ENCODE results near the gene RGL3.
"Not testable (repeated sequence)": the region's sequence is repeated elsewhere in the genome, so short reads cannot be mapped to it uniquely, and the experiment has no call there.

Gene RGL3

DNA sequence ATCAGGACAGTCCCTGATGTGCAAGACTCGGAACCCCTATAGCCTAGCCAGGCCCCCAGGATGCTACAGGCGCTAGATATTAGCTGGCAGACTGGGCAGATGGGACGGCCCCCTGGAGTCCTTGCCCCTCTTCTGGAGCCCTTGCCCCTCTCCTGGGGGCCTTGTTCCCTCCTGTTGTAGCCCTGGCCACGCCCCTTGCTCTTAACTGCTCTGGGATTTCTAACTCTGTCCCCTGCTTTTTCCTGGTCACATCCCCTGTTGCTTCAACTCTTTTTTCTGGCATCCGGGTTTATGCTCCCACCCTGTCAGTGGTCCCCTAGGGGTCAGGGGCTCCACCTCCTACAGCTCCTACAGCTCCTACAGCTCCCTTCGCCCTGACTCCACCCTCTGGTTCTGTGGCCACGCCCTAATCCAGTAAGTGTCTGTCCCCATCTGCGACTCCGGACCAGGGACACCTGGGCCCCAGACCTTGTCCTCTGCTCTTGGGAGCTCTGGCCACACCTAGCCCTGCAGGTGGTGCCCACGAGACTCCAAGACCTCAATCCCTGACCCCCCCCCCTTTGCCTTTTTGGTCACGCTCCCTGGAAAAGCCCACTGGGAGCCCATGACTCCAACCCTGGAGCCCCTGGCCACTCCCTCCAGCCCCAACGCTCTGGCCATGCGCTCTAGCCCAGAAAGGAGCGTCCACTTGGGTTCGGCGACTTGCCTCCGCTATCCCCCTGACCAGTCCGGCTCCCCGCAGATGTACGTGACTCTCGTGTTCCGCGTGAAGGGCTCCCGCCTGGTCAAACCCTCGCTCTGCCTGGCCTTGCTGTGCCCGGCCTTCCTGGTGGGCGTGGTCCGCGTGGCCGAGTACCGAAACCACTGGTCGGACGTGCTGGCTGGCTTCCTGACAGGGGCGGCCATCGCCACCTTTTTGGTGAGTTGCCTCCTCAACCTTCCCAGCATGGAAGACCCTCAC is 57.1 kb downstream of the RGL3 start:
- DNase-seq (ENCODE audit: low spot score) = no peak

DNA sequence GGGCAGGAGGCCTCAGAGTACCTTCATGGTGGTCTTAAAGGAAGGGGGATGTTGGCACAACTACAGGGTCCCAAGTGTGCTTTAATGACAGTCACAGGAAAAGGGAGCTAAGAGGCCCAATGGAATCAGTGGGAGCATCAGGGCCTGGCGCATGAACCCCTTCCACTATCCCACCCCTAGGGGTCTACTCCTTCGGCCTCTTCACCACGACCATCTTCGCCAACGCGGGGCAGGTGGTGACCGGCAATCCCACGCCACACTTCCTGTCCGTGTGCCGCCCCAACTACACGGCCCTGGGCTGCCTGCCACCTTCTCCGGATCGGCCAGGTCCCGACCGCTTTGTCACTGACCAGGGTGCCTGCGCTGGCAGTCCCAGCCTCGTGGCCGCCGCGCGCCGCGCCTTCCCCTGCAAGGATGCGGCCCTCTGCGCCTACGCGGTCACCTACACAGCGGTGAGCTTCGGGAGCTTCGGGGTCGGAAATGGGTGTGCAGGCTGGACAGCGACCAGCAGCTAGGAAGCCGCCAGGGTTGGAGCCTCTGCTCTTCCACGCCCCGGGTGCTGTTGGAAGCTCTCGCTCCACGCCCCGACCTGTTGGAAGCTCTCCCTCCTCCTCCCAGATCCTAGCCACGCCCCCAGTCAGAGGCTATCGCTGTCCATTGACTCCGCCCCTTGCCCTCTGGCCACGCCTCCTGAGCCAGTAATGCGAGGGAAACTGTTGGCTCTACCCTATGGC is 57.9 kb downstream of the RGL3 start:
- DNase-seq (ENCODE audit: low spot score) = no peak

GRCh38 chr19:11359421-11359820 is 59.7 kb downstream of the RGL3 start:
- no peak for DNase-seq (ENCODE audit: low spot score)

DNA sequence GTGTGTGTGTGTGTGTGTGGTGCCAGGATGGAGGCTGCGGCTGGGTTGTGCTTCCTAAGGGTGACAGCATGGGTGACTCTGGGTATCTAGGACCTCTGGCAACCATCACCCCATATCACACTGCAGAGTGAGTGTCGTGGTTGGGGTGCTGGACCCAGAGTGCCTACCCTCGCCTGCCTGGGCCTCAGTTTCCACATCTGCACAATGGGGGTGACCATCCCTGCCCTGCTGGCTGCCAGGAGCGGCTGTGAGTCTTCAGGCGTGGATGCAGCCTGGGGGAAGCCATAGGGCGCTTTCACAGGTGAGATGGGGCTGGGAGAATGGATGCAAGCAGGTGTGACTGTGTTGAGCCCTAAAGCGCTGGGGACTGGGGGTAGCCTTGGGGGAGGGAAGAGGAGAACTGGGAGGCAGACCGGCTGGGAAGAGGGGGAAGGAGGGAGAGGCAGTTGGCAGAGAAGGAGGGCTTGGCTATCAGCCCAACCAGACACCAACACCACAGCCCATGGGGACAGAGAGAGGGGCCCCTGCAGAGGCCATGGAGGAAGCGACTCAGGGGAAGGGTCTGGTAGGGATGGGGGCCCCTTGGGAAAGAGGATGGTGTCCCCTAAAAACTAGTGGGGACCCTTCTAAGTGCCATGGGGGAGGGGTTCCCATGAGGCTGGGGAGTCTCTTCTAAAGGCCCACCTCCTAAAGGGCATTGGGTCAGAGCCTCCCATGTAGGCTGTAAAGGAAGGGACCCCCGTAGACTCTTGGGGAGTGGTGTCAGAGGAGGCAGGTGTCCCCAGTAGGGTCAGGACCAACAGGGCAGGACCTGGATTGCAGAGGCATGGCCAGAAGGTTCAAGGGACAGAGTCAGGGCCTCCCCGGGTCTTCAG is 62.2 kb downstream of the RGL3 start:
- DNase-seq (ENCODE audit: low spot score) = no peak

DNA sequence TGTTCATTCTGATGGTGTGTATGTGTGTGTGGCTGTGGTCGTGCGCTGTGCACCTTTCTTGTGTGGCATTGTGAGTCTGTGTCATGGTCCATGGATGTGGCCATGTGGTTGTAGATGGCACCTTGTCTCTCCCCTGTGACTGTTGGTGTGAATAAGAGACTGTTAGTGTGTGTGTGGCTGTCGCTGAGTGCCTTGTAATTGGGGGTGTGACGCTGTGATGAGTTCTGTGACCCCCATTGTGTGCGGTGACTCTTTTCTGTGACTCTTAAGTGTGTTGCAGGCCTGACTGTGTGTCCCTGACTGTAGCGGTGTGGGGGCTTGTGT is 63.1 kb downstream of the RGL3 start:
- DNase-seq (ENCODE audit: low spot score) = no peak

GRCh38 chr19:11355160-11356073 is 63.7 kb downstream of the RGL3 start, which contains the start of gene PLPPR2:
Gene PLPPR2 (plus strand): TSS chr19:11355432. CDS start chr19:11357674, 2,242 bp downstream.
- DNase-seq (ENCODE audit: low spot score) = peak; percentile 86

DNA sequence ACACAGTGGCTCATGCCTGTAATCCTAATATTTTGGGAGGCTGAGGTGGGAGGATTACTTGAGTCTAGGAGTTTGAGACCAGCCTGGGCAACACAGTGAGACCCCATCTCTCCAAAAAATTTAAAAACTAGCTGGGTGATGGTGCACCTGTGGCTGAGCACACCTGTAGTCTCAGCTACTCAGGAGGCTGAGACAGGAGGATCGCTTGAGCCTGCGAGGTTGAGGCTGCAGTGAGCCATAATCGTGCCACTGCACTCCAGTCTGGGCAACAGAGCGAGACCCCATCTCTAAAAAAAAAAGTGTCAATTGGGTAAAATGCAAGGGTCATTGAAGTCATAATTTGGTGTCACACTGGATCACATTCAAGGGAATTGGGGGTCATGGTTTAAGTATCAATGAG is 65.0 kb downstream of the RGL3 start:
- DNase-seq (ENCODE audit: low spot score) = not testable (repeated sequence)

- no peak for DNase-seq (ENCODE audit: low spot score)
Observed at GRCh38 chr19:11349171-11349570, 69.9 kb downstream of the RGL3 start.

- no peak for DNase-seq (ENCODE audit: low spot score)
Observed at GRCh38 chr19:11347546-11348039, 71.5 kb downstream of the RGL3 start.

DNA sequence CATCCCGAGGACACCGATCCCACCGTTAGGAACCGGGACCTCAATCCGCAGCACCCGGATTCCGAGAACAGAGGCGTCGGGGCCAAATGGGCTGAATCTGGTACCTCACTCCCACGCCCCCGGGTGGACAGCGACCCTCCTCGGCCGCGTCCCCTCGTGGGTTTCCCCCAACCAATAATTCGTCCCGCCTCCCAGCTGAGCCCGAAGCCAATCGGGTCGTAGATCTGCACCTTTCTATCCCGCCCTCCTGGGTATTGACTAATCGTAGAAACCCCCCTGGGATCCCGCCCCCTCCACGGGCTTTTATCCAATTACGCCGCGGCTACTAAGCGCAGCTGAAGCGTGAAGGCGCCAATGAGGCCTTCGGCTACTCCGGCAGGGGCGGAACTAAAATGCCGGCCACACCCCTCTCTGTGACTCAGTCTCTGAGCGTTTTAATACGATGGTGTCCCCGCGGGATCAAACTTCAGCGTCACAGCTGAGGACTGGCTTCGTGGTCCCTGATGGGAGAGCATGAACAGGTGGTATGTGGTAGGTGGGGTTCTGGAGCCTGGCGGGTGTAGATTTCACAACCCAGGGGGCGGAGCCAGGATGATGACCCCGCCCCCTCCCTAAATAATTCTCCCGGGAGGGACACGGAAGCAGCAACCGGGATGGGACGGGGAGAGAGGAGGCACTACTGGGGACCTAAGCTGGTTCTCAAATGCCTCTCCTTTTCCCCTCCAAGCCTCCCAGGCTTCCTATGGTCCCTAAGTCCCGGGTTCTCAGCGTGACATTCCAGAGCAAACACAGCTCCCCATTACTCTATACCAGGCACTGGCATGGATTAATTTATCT is 72.8 kb downstream of the RGL3 start, which contains the start of the genes CCDC159 and TMEM205:
TSS of gene CCDC159 (plus strand) at position 416 of the 837 bp plus-strand sequence. CDS start at position 504, 88 bp downstream.
TSS of gene TMEM205 (minus strand) at position 165 of the 837 bp plus-strand sequence. CDS start 649 bp downstream, outside the sequence.
- peak; percentile 99 for DNase-seq (ENCODE audit: low spot score)

DNA sequence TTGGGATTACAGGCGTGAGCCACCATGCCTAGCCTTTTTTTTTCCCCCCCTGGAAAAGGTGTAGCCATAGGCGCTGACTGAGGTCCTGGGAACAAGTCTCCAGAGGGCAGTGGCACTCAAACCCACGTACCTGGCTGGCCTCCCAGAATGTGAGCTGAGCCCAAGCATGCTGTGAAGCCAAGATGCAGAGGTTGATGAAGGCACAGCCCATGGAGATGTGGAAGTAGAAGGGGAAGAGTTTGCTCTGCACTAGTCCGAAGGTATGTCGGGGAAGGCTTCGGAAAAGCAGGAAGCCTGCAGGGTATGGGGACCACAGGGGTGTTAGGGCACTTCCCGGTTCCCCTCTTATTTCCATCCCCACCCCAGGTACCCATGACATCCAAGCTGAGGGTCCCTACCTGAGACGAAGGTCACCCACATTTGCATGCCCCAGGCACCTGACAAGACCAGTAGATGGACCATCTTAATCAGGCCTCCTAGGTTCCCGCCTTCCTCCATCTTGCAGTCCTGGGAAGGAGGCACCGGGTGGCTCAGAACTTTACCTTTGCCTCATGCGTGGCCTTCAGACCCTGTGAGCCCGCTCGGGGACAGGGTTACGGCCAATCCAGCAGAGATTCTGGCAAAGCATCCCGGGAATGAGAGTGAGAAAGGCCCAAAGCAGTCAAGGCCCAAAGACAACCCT is 73.9 kb downstream of the RGL3 start:
- no peak for DNase-seq (ENCODE audit: low spot score)
